CD4-positive, alpha-beta T cell treated with Interleukin-17A for 1 hour (primary cell): Measurements from ENCODE around the gene IFIH1.

Experiments
- DNase-seq: peaks from one replicate; pipeline ENCODE4 v3.0.0-alpha.2; 2020

The IFIH1 gene

DNA sequence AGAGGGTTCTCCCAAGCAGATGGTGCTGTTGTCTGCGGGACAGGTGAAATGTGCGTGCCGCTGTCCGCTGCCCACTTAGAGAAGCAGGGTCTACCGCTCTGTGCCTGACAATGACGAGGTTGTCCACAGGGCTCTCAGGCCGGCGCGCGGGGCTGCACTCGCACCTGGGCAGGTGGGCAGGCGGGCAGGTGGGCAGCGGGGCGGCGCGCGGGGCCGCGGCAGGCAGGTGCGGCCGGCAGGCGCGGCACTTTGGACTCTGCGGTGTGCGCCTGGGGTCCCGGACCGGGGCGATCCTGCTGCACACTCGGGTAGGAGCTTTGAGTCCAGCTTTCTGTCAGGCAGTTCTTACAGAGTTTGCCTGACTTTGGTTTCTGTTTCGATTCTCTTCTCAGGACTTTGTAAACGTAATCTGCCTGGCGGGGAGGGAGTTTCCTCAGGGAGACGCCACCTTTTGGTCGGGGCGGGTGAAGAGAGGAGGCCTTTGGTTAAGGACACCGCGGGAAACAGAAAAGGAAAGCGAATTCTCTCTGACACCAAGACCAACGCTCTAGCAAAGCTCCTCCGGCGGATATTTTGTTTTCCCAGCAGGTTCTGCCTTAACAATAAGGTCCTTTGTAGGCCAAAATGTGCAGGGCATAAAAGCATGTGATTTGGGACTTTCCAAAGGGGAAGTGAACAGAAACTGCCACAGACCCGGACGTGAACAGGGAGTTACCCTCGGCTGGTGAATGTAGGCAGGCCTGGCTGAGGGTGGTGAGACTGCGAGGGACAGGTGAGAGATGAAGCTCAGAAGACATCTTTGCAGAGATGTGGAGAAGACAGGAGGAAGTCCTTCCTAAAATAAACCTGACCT lies at the start of gene IFIH1:
IFIH1 (minus strand) TSS at position 357 of the 853 bp plus-strand sequence. CDS start 377 bp downstream, outside the sequence.
- DNase-seq, result peak; percentile 91

DNA sequence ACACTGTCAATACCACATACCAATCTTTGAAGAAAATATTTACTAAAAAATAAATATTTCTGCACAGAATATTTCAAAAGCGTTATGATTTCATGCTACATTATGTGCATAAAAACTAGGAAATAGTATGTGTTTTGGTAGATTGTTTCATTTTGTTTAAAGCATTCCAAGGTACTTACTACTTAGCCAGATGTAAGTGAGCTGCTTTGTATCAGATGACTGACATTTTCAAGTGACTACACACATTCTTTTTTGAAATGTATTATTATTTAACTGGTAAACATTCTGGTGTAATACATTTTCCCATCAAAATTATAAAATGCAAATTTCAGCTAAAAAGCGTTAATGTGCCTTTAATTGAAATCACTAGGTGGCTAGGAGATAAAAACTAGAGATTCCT lies 46.9 kb upstream of the IFIH1 start:
- no peak for DNase-seq

DNA sequence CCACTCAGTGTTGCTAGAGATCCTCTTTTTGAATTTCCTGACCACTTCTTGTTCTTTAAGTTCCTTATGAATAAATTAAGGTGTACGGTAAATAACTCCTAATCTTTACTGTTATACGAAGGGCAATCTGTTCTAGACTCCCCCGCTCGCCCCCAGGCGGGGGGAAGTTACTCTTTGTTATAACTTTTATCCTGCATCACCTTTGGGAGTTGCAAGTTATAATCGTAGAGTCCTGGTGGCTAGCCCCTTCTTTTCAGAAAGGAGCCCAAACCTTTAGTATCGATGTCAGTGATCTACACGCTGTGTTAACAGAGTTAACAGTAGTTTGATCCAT lies 26.1 kb upstream of the IFIH1 start:
- no peak for DNase-seq

DNA sequence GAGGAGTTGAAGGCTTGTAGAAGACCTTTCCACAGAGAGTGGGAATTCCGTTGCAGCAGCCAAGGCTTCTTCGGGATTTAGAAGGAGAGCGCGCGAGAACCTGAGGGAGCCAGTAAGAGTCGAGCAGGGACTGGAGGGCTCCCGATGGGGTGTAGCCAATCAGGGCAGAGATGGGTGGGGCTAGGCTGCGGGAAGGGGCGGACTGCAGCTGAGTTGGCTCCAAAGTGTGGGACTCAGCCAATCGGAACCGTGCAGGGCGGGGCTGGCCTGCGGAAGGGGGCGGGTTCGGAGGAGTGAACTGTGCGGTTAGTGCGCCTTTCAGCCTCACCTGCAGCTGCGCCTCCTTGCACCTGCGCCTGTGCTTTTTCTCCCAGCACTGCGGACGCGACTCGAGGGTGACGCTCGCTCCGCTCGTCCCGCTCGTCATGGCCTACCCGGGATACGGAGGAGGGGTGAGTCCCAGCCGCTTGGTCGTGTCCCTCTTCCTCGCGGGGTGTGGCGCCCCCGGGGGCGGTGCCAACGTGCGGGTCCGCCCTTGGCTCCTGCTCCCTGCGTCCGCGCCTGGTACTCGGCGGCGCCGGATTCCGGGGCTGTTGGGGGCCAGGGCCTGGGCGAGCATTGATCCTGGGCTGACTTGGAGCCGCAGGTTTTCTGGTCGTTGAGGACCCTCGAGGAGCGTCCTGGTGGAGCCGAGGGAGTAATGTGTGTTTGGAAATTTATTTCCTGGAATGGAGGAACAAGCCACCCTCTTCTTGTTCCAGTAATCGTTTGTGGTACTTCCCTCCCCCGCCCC lies 25.5 kb upstream of the IFIH1 start, which contains the start of gene GCA:
GCA (plus strand) TSS at position 309 of the 793 bp plus-strand sequence; CDS start at position 426, 117 bp downstream.
- DNase-seq, result peak; percentile 98

DNA sequence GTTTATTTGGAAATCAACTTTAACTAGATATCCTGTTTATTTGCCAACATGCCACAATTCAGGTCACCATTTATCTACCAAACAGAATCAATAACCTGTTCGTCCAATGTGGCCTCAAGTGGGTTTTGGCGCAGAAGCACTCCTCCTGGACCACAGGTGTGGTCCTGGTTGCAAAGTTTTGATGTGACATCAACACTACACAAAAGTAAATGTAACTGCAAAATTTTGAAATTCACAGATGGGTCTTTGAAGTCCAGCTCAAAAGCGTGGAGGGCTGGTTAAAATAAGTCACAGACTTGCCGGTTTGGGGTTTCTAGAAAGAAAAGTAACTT lies 25.0 kb upstream of the IFIH1 start:
- DNase-seq, result no peak

DNA sequence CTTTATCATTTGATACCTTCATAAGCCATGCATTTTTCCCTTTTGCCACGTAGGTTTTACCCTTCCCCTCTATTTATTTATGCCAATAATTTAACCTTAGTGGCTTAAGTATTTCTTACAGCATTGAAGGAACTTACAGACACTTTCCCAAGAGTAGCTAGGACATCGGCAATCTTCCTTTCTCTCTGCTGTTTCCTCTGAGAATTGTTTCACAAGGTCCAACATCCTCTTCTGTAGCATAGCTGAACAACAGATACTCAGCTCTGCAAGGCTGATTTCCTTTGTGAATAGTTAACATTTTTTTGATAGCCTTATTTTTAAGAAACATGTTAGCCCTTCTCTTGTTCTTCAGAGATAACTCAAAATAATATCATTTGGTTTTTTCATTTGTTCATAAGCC lies 24.4 kb upstream of the IFIH1 start:
- DNase-seq, result no peak

DNA sequence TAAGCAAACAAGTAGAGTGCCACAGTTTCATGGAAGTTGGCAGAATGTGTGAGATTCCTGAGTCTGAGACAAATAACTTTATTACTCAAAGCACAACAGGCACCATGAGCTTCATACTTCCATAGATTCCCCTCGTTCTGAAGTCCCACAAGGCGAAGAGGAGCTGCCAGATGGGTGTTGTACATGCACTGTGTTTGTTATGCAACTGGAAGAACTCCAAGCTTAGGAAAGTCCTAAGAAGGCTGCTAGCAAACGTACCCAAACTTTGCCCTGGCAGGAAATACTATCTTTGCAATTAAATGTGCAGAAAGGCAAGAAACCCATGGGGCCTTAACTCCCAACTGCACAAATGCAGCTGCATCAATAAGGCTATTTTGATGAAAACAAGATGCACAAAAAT lies 23.8 kb upstream of the IFIH1 start:
- no peak for DNase-seq

DNA sequence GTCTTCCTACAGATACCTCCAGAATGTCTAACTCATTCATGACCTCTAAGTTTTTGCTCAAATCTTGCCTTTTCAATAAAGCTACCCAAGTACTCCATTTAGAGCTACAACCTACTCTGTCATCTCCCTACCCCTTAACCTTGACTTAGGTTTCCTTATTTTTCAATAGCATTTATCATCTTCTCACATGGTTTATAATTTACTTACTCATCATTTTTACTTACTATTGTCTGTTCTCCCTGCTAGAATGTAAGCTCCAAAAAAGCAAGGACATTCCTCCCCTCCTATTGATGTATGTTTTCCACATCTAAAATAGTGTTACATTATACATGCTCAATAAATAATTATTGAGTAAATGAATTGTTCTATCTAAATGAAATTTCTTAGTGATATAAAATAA lies 22.3 kb upstream of the IFIH1 start:
- no peak for DNase-seq

DNA sequence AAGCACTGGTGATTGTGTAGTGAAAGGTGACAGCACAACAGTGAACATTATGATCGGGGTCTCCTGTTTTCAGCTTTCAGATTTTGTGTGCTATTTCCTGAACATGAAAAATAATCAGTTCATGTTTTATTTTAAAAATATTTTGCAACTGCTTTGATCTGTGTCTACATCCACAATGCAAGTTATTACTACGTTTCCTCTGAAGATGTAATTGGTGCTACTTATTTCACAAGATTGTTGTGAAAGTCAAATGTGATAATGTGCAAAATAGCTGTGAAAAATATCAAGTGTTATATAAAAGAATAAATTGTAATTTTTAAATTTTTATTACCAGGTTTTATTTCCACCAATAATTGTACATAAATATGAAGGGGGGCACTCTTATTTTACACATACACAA lies 19.4 kb upstream of the IFIH1 start:
- no peak for DNase-seq

DNA sequence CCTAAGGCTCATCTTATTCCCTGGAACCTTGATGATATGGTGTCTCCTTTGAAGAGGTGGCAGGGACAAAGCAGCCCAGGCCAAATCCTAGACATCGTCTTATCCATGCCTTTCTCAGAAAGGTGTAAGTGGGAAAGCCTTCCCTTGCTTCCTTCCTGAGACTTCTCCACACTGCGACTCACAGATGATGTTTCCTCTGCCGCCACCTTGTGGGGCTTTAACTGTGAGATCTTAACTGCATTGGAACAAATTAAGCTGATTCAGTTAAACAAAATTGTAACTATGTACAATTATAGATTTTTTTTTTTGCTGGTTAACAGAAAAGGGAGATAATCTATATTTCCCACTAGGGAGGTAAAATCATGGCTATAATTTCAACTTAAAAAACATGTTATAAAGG lies 15.5 kb upstream of the IFIH1 start:
- DNase-seq, result peak; percentile 41

DNA sequence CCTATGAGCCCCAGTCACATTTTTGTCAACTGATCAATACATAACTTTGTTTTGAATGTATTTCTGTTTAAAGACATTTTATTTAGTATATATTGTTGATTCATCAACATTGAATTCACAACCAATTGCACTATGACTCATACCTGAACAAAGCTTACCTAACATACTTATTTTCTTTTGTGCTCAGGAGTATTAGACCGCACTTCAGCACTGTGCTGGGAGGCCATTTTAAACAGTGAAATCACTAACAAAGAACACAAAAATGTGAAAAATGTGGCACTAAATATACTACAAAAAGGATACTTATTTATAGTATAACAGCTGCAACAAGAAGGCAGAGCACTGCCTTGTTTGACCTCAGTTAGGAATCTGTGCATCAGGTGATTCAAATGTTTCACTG lies 12.4 kb upstream of the IFIH1 start:
- DNase-seq, result no peak

DNA sequence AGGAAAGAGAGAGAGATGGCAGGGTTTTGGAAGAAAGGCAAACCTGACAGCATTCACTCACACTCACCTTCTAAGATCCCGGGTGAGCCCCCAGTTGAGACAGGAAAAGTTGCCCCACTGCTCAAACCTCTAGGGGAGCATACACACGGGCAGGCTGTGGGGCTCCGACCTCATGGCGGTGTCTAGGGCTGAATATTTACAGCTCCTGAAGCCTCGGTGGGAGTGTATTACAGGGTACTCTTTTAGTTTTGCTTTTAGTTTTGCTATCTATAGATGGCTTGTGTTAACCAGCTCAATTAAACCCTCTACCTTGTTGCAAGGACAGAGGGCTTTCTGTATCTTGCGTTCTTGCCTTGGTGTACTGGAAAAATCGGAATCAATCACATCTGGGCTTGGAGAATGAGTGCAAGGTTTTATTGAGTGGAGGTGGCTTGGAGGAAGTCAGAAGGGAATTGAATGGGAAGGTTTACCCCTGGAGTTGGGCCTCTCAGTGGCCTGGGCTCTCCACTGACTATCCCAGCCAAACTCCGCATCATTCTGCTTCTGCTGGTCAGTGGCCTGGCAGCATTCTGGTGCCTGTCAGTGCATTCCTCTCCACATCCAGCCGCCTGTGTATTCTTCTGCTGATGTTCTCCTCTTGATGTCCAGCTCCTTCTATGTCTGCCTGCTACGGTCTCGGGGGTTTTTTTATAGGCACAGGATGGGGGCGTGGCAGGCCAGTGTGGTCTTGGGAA lies 10.1 kb upstream of the IFIH1 start:
- DNase-seq, result no peak

DNA sequence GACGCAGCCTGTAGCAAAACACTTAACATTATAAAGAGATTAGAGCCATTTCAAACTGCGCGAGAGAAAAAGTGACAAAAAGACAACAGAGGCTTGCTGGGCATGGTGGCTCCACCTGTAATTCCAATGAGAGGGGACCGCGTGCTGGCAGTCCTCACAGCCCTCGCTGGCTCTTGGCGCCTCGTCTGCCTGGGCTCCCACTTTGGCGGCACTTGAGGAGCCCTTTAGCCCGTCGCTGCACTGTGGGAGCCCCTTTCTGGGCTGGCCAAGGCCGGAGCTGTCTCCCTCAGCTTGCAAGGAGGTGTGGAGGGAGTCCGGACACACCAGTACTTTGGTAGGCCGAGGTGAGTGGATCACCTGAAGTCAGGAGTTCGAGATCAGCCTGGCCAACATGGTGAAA lies 9.3 kb upstream of the IFIH1 start:
- DNase-seq, result no peak

DNA sequence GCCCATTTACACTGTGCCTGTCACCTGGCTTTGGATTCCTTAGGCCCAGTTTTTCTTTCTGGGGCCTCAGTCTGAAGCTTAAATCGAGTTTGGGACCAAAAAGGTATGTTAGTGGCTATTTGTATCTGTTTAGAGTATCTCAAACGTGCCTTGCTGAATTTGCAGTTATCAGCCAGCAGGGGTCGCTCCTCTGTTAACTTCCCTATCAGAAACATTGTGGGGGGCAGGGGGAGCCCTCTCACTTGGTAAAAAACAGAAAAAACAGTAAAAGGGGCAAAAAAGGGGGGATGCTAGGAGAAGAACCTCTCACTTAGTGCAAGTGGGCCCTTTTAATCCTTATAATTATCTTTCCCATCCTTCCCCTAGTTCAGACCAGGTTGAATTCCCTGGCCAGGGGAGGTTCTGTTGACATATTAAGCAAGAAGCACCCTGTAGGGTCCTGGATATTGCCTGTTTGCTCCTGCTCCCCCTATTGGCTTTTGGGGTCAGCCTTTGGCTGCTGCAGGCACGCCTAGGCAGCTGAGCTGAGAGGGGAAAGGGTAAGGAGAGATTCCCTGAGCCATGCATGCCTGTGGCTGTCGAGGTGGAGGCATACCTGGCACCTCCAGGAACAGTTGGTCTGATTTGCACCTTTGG lies 8.8 kb upstream of the IFIH1 start:
- DNase-seq, result no peak

DNA sequence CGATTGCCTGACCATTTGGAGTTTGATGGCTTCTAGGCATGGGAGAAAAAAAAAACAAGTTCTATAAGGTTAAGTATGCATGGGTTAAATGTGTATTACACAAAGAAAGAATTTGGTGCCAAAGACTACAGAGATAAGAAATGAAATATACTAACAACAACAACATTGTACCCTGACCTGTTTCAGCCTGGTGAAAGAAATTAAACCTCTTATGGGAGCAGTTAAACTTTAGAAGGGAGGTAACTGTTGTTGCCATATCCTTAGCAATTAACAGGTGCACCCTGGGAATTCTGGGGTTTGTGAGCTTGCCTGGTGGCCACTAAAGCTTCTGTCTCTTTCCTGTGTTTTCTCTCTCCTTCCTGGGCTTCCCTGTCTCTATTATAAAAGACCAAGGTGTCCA lies 6.5 kb upstream of the IFIH1 start:
- no peak for DNase-seq

DNA sequence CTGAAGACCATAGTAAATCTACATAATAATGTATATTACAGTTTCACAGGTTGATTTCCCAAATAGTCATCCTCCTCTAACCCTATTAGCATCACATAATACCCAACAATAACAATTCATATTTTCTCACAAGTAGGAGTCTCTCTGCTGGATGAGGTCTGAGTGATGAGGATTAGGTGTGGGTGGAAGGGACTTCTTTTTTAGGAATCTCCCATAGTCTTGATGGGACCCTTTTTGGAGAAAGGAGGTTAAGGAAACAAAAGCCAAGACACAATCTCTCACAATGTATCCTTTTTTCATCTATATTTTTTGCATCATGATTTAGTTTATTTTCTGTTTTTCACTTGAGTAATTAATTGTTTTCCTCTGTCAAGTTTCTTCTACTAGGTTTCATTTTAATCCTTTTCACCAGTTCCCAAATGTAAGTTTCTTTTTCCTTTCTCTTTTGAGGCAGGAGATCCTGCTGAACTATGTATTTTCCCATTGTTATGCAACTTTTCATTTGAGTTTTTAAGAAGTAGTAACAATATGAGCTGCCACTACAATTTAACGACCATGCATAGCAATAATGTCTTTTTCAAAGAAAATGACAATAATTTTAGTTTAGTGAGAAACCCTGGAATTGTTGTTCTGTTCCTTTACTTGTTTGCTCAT lies 2.5 kb upstream of the IFIH1 start:
- DNase-seq, result no peak

DNA sequence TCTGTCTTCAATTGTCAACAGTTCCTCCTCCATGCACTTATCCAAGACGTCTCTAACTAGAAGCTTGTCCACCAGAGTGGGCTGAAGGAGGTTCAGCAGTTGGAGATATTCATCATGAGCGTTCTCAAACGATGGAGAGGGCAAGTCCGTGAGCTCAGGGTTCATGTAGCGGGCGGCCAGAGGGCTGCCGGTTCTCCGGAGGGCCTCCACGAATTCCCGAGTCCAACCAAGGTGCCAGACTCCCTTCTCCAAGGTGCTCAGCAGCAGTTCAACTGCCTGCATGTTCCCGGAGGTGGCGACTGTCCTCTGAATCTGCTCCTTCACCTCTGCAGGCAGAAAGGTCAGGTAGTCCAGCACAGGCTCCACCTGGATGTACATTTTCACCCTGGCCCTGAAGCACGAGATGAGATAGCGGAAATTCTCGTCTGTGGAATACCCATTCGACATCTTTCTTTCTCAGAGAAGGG lies 590 bp downstream of the IFIH1 start:
- peak; percentile 50 for DNase-seq

DNA sequence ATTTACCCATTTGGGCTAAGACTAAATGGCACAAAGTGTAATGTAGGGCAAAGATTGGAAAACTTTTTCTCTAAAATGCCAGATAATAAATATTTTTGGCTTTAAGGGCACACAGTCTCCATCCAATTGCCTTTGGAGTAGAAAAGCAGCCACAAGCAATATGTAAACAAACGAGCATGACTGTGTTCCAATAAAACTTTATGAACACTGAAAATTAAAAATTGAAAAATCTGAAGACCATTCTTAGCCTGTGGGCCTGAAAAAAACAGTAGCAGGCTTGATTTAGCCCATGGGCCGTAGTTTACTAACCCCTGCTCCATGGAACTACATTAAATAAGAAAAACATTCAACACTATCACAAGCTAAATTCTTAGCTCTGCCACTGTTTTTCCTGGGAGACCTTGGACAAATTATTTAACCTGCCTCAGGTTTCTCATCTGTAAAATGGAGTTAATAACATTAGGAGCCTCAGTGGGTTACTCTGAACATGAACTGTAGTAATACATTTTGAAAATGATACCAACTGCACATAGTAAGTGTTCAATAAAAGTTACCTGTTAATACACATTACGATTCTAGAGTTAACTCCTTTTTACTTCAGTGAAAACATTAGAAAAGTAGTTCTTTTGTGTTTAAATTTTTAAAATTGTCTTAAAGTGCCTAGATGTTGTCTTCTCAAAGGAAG lies 1.3 kb downstream of the IFIH1 start:
- peak; percentile 18 for DNase-seq

DNA sequence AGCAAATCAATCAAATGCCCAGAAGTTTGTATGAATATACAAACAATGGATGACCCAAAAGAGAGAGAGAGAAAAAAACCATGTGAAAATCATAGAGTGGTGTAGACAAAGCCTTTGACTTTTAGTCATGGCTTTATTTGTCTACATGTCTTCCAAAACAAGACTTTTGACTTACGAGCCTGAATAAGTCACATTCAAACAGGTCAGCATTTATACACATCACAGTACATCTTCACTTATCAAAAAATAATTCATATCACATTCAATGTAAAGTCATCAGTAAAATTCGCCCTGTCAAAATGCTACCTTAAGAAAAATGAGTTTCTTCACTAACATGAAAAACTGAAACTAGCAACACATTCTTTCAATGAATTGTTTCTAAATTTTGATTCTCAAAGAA lies 1.9 kb downstream of the IFIH1 start:
- DNase-seq, result no peak

DNA sequence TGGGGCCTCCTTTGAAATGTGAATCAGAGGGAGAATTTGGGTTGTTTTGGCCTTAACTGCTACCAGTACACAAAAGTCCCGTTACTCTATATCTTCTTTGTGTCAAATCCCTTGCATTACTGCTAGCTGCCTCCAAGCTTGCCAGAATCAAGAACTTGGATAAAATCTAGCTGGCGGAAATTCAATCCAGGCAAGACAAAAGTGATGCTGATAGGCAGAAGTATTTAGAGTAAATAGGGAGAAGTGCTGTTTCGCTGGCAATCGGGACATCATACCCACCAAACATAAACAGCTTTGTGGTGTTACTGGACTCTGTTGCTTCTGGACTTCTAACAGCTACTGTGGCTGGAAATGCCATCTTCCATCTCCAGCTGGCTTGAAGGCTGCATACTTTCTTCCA lies 2.5 kb downstream of the IFIH1 start:
- no peak for DNase-seq

DNA sequence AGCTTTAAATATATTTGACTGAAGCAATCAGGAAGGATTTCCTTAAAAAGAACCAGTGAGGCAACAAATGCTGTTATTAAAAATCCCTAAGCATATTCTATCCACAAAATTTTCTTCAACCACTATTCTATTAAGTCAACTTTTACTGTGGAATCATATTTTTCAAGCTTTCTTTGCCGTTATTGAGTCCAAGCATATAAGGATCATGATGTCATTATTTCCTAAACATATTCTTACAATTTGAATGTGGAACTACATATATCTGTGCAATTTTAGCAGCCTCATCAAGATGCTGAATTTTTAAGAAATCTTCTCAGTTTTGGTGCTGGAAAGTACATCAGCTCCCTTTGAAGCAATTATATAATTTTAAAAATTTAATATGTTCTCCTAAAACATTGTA lies 5.6 kb downstream of the IFIH1 start:
- no peak for DNase-seq
